ENCODE data around the gene EVL. TPM values are rescaled to one million over a fixed set of nuclear protein-coding genes. Genes with fewer than 3 reads are reported as not detected.

EVL gene
- total and polyA plus RNA-seq, 2 donors from 2014 or later, result 54.8 to 84.1 TPM

DNA sequence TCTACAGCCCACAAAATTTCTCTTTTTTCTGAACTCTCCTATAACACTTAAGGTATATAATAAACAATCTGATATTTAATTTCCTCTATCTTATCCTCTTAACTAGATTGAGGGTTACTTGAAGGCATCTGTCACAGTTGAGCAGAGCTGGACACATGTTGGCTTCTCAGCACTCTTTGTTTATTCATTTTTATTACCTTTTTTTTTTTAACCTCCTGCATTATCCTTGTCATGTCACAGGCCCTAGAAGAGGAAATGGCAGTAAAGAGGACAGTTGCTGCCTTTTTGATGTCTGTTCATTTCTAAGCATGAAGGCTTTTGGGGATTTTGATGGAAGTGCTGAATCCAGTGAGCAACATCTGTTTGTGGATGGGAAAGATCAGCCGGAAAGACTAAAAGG, 32.5 kb upstream of the EVL start:
- intact Hi-C loops (cut with DNase I), result no loop called here
- Histone ChIP-seq H3K4me3 (ENCODE audit: low read length in 3 of 3) (no peak overlapping the region), H3K9me3 (ENCODE audit: control insufficient read depth in 2 of 3, insufficient read depth in 1 of 3, low read length in 3 of 3) (no peaks in the 10 kb centered on the region), H3K36me3 (ENCODE audit: control insufficient read depth in 2 of 3, insufficient read depth in 3 of 3, low read length in 3 of 3) (no peaks in the 10 kb centered on the region), H3K27me3 (ENCODE audit: control insufficient read depth, insufficient read depth, low read length) (no peaks in the 10 kb centered on the region), H3K4me1 (ENCODE audit: control insufficient read depth in 2 of 3, insufficient read depth in 2 of 3, low read depth in 1 of 3, low read length in 3 of 3) (peaks cover 0 to 17% (median 16%) of the 10 kb centered on the region in 3 donors), H3K9ac (ENCODE audit: low read length in 3 of 3) (no peak overlapping the region), H3K27ac (ENCODE audit: low read depth in 2 of 2, low read length in 2 of 2) (no peak overlapping the region)
- no peak for DNase-seq
- FAIRE-seq, result no peak
- TF ChIP-seq, protein P1, sequence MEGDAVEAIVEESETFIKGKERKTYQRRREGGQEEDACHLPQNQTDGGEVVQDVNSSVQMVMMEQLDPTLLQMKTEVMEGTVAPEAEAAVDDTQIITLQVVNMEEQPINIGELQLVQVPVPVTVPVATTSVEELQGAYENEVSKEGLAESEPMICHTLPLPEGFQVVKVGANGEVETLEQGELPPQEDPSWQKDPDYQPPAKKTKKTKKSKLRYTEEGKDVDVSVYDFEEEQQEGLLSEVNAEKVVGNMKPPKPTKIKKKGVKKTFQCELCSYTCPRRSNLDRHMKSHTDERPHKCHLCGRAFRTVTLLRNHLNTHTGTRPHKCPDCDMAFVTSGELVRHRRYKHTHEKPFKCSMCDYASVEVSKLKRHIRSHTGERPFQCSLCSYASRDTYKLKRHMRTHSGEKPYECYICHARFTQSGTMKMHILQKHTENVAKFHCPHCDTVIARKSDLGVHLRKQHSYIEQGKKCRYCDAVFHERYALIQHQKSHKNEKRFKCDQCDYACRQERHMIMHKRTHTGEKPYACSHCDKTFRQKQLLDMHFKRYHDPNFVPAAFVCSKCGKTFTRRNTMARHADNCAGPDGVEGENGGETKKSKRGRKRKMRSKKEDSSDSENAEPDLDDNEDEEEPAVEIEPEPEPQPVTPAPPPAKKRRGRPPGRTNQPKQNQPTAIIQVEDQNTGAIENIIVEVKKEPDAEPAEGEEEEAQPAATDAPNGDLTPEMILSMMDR (IDR thresholded peaks at IDR 0.05; ENCODE audit: borderline replicate concordance, extremely low read depth, insufficient read depth), result no peak

DNA sequence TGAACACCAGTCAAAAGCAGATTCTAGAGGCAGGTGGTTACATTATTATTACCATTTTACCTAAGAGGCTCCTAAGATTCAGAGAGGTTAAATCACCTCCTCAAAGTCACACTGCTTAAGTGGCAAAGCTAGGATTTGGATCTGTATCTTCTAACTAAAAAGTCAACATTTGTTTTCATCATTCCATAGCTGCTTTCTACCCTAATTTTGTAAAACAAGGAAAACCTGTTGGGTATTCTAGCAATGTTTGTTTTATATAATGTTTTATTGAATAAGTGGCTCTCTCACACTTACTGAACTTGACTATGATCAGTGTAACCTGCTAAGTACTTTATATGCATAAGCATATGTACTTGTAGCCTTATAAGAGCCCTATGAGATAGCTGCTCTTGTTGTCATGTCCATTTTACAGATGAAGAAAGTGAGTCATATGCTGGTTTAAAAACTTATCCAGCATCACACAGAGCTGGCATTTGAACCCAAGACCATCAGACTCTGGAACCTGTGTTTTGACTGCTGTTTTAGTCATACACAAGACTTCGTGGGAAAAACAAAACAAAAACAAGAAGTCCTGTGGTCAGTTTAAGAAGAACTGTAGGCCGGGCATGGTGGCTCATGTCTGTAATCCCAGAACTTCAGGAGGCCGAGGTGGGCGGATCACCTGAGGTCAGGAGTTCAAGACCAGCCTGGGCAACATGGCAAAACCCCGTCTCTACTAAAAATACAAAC, 31.7 kb upstream of the EVL start:
- no peak for DNase-seq
- Histone ChIP-seq H3K9me3 (ENCODE audit: control insufficient read depth in 2 of 3, insufficient read depth in 1 of 3, low read length in 3 of 3) (no peaks in the 10 kb centered on the region), H3K4me3 (ENCODE audit: low read length in 3 of 3) (no peak overlapping the region), H3K36me3 (ENCODE audit: control insufficient read depth in 2 of 3, insufficient read depth in 3 of 3, low read length in 3 of 3) (no peaks in the 10 kb centered on the region), H3K27ac (ENCODE audit: low read depth in 2 of 2, low read length in 2 of 2) (no peak overlapping the region), H3K9ac (ENCODE audit: low read length in 3 of 3) (no peak overlapping the region), H3K27me3 (ENCODE audit: control insufficient read depth, insufficient read depth, low read length) (no peaks in the 10 kb centered on the region), H3K4me1 (ENCODE audit: control insufficient read depth in 2 of 3, insufficient read depth in 2 of 3, low read depth in 1 of 3, low read length in 3 of 3) (peaks cover 0 to 17% (median 16%) of the 10 kb centered on the region in 3 donors)
- intact Hi-C loops (cut with DNase I), result no loop called here
- no peak for FAIRE-seq
- TF ChIP-seq, protein P1 (IDR thresholded peaks at IDR 0.05; ENCODE audit: borderline replicate concordance, extremely low read depth, insufficient read depth), result no peak

DNA sequence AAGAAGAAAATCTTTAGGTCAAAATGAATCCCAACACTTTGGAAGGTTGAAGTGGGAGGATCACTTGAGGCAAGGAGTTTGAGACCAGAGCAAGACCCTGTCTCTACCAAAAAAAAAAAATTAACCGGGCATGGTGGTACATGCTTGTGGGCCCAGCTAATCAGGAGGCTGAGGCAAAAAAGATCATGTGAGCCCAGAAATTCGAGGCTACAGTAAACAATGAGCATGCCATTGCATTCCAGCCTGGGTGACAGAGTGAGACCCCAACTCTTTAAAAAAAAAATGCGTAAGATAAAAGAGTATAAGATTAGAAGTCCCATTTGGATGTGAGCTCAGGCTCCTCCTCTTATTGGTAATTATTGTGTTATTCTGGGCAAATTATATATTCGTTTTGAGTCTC, 30.8 kb upstream of the EVL start:
- H3K4me3 ChIP-seq (ENCODE audit: low read length in 3 of 3), result no peak overlapping the region
- FAIRE-seq, result no peak
- H3K27ac ChIP-seq (ENCODE audit: low read depth in 2 of 2, low read length in 2 of 2), result no peak overlapping the region
- no peaks in the 10 kb centered on the region for H3K27me3 ChIP-seq (ENCODE audit: control insufficient read depth, insufficient read depth, low read length)
- intact Hi-C loops (cut with DNase I), result no loop called here
- H3K9me3 ChIP-seq (ENCODE audit: control insufficient read depth in 2 of 3, insufficient read depth in 1 of 3, low read length in 3 of 3), result no peaks in the 10 kb centered on the region
- H3K9ac ChIP-seq (ENCODE audit: low read length in 3 of 3), result no peak overlapping the region
- H3K4me1 ChIP-seq (ENCODE audit: control insufficient read depth in 2 of 3, insufficient read depth in 2 of 3, low read depth in 1 of 3, low read length in 3 of 3), result peaks cover 0 to 17% (median 16%) of the 10 kb centered on the region in 3 donors
- H3K36me3 ChIP-seq (ENCODE audit: control insufficient read depth in 2 of 3, insufficient read depth in 3 of 3, low read length in 3 of 3), result no peaks in the 10 kb centered on the region
- TF ChIP-seq, protein P1 (IDR thresholded peaks at IDR 0.05; ENCODE audit: borderline replicate concordance, extremely low read depth, insufficient read depth), result no peak
- no peak for DNase-seq
